Thoracic aorta (tissue), 2 donors: ENCODE data around the gene SS18L1. TPM values are rescaled to one million over a fixed set of nuclear protein-coding genes. Genes with fewer than 3 reads are reported as not detected.

Experiments used
- ATAC-seq: fragments of 150-250 bp; one replicate; pipeline ENCODE4 v1.8.0; 2017; ENCODE audit warnings: low read depth; ENCODE audit not compliant: insufficient number of reproducible peaks, low FRiP score
- DNase-seq: peaks from one replicate; pipeline ENCODE4 v3.0.0-alpha.2; 2020; ENCODE audit warnings: low spot score
- H3K27ac ChIP-seq, 2 donors: fragments of 200-600 bp; sonication (generic); 1 replicate in 1 of 2; 2 replicates in 1 of 2; pipeline ENCODE4 v1.5.1; 2016; ENCODE audit warnings: mild to moderate bottlenecking in 2 of 2, moderate library complexity in 2 of 2
- H3K27me3 ChIP-seq: fragments of 200-600 bp; sonication (generic); replicated peaks from 2 replicates; pipeline ENCODE4 v1.6.0; 2016; ENCODE audit warnings: mild to moderate bottlenecking; ENCODE audit not compliant: insufficient read depth
- H3K36me3 ChIP-seq: fragments of 200-600 bp; sonication (generic); one replicate; pipeline ENCODE4 v1.5.1; 2016
- H3K4me1 ChIP-seq, 2 donors: fragments of 200-600 bp; sonication (generic); 1 replicate in 1 of 2; 2 replicates in 1 of 2; pipeline versions ENCODE4 v1.5.1 to v1.6.0; 2016; ENCODE audit warnings: low read depth in 2 of 2, mild to moderate bottlenecking in 1 of 2; ENCODE audit not compliant: control insufficient read depth in 1 of 2
- H3K4me3 ChIP-seq: fragments of 200-600 bp; sonication (generic); 2 replicates; pipeline ENCODE4 v1.5.1; 2016; ENCODE audit warnings: mild to moderate bottlenecking
- H3K9me3 ChIP-seq: fragments of 200-600 bp; sonication (generic); 2 replicates; pipeline ENCODE4 v1.5.1; 2016
- total RNA-seq, 2 donors: library from RNA; depleted of rRNA; stranded (reverse); fragments of >200 nt; gene quantifications; one replicate each; pipeline versions ENCODE4 v1.1.0 to v1.2.3, GENCODE V29; 2016
- TF ChIP-seq, protein P1 (sequence below): fragments of 200-600 bp; sonication (generic); IDR thresholded peaks from one replicate; pipeline ENCODE4 v1.5.1; 2019; ENCODE audit warnings: antibody characterized with exemption

The SS18L1 gene
- total RNA-seq, 2 donors from 2014 or later = 10.7 to 21.7 TPM

GRCh38 chr20:62197801-62198200 is 54.2 kb downstream of the SS18L1 start:
- Histone ChIP-seq H3K4me3 (no peak overlapping the region), H3K27me3 (no peaks in the 10 kb centered on the region), H3K4me1 (no peaks in the 10 kb centered on the region), H3K36me3 (peaks cover 43% of the 10 kb centered on the region), H3K9me3 (no peaks in the 10 kb centered on the region), H3K27ac (no peak overlapping the region)
- no peak for DNase-seq
- TF ChIP-seq, protein P1, sequence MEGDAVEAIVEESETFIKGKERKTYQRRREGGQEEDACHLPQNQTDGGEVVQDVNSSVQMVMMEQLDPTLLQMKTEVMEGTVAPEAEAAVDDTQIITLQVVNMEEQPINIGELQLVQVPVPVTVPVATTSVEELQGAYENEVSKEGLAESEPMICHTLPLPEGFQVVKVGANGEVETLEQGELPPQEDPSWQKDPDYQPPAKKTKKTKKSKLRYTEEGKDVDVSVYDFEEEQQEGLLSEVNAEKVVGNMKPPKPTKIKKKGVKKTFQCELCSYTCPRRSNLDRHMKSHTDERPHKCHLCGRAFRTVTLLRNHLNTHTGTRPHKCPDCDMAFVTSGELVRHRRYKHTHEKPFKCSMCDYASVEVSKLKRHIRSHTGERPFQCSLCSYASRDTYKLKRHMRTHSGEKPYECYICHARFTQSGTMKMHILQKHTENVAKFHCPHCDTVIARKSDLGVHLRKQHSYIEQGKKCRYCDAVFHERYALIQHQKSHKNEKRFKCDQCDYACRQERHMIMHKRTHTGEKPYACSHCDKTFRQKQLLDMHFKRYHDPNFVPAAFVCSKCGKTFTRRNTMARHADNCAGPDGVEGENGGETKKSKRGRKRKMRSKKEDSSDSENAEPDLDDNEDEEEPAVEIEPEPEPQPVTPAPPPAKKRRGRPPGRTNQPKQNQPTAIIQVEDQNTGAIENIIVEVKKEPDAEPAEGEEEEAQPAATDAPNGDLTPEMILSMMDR = no peak
- ATAC-seq = no peak

DNA sequence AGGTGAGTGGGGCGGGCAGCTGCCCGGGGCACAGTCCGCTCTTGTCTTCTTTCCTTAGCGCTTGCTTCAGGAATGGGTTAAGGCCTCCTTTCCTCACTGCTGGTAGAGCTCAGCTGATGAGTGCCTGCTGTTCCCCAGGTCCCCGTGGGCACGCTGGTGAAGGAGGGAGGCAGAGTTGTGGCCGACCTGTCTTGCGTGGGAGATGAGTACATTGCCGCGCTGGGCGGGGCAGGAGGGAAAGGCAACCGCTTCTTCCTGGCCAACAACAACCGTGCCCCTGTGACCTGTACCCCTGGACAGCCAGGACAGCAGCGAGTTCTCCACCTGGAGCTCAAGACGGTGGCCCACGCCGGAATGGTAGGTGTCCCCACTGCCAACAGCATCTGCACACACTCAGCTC is 54.9 kb downstream of the SS18L1 start:
- no peak overlapping the region for H3K27ac ChIP-seq
- no peak overlapping the region for H3K4me3 ChIP-seq
- no peaks in the 10 kb centered on the region for H3K9me3 ChIP-seq
- TF ChIP-seq, protein P1 = no peak
- H3K36me3 ChIP-seq = peaks cover 43% of the 10 kb centered on the region
- H3K27me3 ChIP-seq = no peaks in the 10 kb centered on the region
- H3K4me1 ChIP-seq = peaks cover 0 to 2% of the 10 kb centered on the region in 2 donors
- no peak for DNase-seq
- no peak for ATAC-seq

DNA sequence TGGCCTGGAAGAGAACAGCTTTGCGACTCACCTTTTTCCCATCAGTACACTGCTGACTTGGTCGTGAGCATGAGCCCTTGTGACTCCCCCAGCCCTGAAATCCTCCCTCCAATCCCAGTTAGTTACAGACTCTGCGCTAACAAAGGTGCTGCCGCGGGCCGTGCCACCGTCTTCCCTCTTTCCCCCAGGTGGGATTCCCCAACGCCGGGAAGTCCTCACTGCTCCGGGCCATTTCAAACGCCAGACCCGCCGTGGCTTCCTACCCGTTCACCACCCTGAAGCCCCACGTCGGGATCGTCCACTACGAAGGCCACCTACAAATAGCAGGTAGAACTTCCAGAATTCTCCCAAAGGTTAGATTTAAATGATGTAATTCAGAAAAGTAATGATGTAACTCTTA is 55.4 kb downstream of the SS18L1 start:
- no peak for DNase-seq
- no peak overlapping the region for H3K27ac ChIP-seq

DNA sequence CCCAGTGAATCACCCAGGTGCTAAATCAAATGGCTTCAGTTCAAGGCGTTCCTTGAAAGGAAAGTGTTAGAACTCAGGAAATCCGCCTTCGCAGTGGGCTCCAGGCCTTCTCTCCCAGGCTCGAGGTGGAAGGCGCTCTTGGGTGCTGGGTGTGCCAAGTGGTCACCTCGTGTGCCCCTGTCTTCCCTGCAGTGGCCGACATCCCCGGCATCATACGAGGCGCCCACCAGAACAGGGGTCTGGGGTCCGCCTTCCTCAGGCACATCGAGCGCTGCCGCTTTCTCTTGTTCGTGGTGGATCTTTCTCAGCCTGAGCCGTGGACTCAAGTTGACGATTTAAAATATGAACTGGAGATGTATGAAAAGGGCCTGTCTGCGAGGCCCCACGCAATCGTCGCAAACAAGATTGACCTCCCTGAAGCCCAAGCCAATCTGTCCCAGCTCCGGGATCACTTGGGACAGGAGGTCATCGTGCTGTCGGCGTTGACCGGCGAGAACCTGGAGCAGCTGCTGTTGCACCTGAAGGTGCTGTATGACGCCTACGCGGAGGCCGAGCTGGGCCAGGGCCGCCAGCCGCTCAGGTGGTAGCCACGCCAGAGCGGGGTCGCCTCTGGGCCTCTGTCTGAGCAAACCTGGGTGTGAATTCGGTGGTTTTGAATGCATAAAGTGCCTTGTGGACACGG is 57.1 kb downstream of the SS18L1 start:
- TF ChIP-seq, protein P1 = no peak
- Histone ChIP-seq H3K27ac (no peak overlapping the region), H3K27me3 (no peaks in the 10 kb centered on the region), H3K4me3 (no peak overlapping the region), H3K4me1 (peaks cover 0 to 4% of the 10 kb centered on the region in 2 donors), H3K36me3 (peaks cover 42% of the 10 kb centered on the region), H3K9me3 (no peaks in the 10 kb centered on the region)
- ATAC-seq (no peak), DNase-seq (no peak)

More for the DNA sequence above, 55.4 kb downstream of the SS18L1 start:
- no peak overlapping the region for H3K4me3 ChIP-seq
- H3K9me3 ChIP-seq = no peaks in the 10 kb centered on the region
- TF ChIP-seq, protein P1 = no peak
- no peaks in the 10 kb centered on the region for H3K27me3 ChIP-seq
- no peak for ATAC-seq
- H3K4me1 ChIP-seq = peaks cover 0 to 4% of the 10 kb centered on the region in 2 donors
- peaks cover 43% of the 10 kb centered on the region for H3K36me3 ChIP-seq

GRCh38 chr20:62201173-62202082 is 57.9 kb downstream of the SS18L1 start:
- no peak overlapping the region for H3K4me3 ChIP-seq
- no peaks in the 10 kb centered on the region for H3K9me3 ChIP-seq
- no peak overlapping the region for H3K27ac ChIP-seq
- peaks cover 34% of the 10 kb centered on the region for H3K36me3 ChIP-seq
- DNase-seq = no peak
- ATAC-seq = no peak
- peaks cover 0 to 4% of the 10 kb centered on the region in 2 donors for H3K4me1 ChIP-seq
- H3K27me3 ChIP-seq = no peaks in the 10 kb centered on the region
- TF ChIP-seq, protein P1 = no peak
